ENCODE results near the gene ASPSCR1. TPM values are rescaled to one million over a fixed set of nuclear protein-coding genes. Genes with fewer than 3 reads are reported as not detected.

Gene ASPSCR1
- total RNA-seq, 1 donor from 2014 or later = 25.5 TPM

GRCh38 chr17:82054351-82055022 lies 77.1 kb downstream of the ASPSCR1 start:
- DNase-seq (ENCODE audit: missing footprints) = peak; percentile 40
- ATAC-seq = no peak
- intact Hi-C loops (cut with DNase I) = no loop called here

- intact Hi-C loops (cut with DNase I) = no loop called here
- DNase-seq (ENCODE audit: missing footprints) (peak; percentile 32), ATAC-seq (no peak)
Observed at GRCh38 chr17:82055023-82055964, 77.9 kb downstream of the ASPSCR1 start.

- DNase-seq (ENCODE audit: missing footprints) = peak; percentile 54
- intact Hi-C loops (cut with DNase I) = no loop called here
- ATAC-seq = no peak
Observed at GRCh38 chr17:82055965-82056728, 78.7 kb downstream of the ASPSCR1 start.

- ATAC-seq (no peak), DNase-seq (ENCODE audit: missing footprints) (peak; percentile 40)
- intact Hi-C loops (cut with DNase I) = no loop called here
Observed at GRCh38 chr17:82056729-82057621, 79.5 kb downstream of the ASPSCR1 start.

- peak; percentile 14 for DNase-seq (ENCODE audit: missing footprints)
- ATAC-seq = no peak
- intact Hi-C loops (cut with DNase I) = no loop called here
Observed at GRCh38 chr17:82058230-82058854, 80.9 kb downstream of the ASPSCR1 start.

- DNase-seq (ENCODE audit: missing footprints) (peak; percentile 39), ATAC-seq (no peak)
- intact Hi-C loops (cut with DNase I) = no loop called here
Observed at GRCh38 chr17:82058855-82059249, 81.4 kb downstream of the ASPSCR1 start.

- peak; percentile 48 for DNase-seq (ENCODE audit: missing footprints)
- no peak for ATAC-seq
- intact Hi-C loops (cut with DNase I) = no loop called here
Observed at GRCh38 chr17:82059272-82060000, 82.0 kb downstream of the ASPSCR1 start.

- intact Hi-C loops (cut with DNase I) = no loop called here
- ATAC-seq = no peak
- no peak for DNase-seq (ENCODE audit: missing footprints)
Observed at GRCh38 chr17:82060001-82060380, 82.6 kb downstream of the ASPSCR1 start.

- intact Hi-C loops (cut with DNase I) = no loop called here
- ATAC-seq (no peak), DNase-seq (ENCODE audit: missing footprints) (peak; percentile 30)
Observed at GRCh38 chr17:82060614-82061013, 83.2 kb downstream of the ASPSCR1 start.

GRCh38 chr17:82061047-82061925 lies 83.9 kb downstream of the ASPSCR1 start:
- peak; percentile 55 for DNase-seq (ENCODE audit: missing footprints)
- intact Hi-C loops (cut with DNase I) = no loop called here

GRCh38 chr17:82062076-82062983 lies 84.9 kb downstream of the ASPSCR1 start:
- intact Hi-C loops (cut with DNase I) = no loop called here
- DNase-seq (ENCODE audit: missing footprints) (peak; percentile 37), ATAC-seq (no peak)

More at GRCh38 chr17:82061047-82061925, 83.9 kb downstream of the ASPSCR1 start:
- ATAC-seq = no peak

GRCh38 chr17:82062984-82063368 lies 85.5 kb downstream of the ASPSCR1 start:
- ATAC-seq (no peak), DNase-seq (ENCODE audit: missing footprints) (peak; percentile 61)
- intact Hi-C loops (cut with DNase I) = no loop called here

- ATAC-seq (no peak), DNase-seq (ENCODE audit: missing footprints) (peak; percentile 58)
- intact Hi-C loops (cut with DNase I) = no loop called here
Observed at GRCh38 chr17:82063424-82064415, 86.3 kb downstream of the ASPSCR1 start.

All from Right ventricle myocardium inferior (tissue), 1 donor.